Measurements from ENCODE around the gene TOP3B. TPM values are rescaled to one million over a fixed set of nuclear protein-coding genes. Genes with fewer than 3 reads are reported as not detected.

Gene TOP3B
- total RNA-seq, 1 donor from 2014 or later, result 24.8 TPM

GRCh38 chr22:21970800-21971617 lies 11.6 kb downstream of the TOP3B start:
- no peaks in the 10 kb centered on the region for H3K9me3 ChIP-seq
- no peaks in the 10 kb centered on the region for H3K4me1 ChIP-seq
- H3K27ac ChIP-seq, result no peak overlapping the region
- TF ChIP-seq, protein P1, sequence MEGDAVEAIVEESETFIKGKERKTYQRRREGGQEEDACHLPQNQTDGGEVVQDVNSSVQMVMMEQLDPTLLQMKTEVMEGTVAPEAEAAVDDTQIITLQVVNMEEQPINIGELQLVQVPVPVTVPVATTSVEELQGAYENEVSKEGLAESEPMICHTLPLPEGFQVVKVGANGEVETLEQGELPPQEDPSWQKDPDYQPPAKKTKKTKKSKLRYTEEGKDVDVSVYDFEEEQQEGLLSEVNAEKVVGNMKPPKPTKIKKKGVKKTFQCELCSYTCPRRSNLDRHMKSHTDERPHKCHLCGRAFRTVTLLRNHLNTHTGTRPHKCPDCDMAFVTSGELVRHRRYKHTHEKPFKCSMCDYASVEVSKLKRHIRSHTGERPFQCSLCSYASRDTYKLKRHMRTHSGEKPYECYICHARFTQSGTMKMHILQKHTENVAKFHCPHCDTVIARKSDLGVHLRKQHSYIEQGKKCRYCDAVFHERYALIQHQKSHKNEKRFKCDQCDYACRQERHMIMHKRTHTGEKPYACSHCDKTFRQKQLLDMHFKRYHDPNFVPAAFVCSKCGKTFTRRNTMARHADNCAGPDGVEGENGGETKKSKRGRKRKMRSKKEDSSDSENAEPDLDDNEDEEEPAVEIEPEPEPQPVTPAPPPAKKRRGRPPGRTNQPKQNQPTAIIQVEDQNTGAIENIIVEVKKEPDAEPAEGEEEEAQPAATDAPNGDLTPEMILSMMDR (IDR thresholded peaks at IDR 0.05), result no peak
- peaks cover 97% of the 10 kb centered on the region for H3K36me3 ChIP-seq
- no peaks in the 10 kb centered on the region for H3K27me3 ChIP-seq
- H3K4me3 ChIP-seq, result no peak overlapping the region
- no peak for DNase-seq
- intact Hi-C loops (cut with DNase I), result no loop called here
- ATAC-seq, result no peak

GRCh38 chr22:21970037-21970799 lies 12.4 kb downstream of the TOP3B start:
- DNase-seq (no peak), ATAC-seq (no peak)
- intact Hi-C loops (cut with DNase I), result no loop called here
- TF ChIP-seq, protein P1 (IDR thresholded peaks at IDR 0.05), result no peak
- Histone ChIP-seq H3K27ac (no peak overlapping the region), H3K36me3 (peaks cover 98% of the 10 kb centered on the region), H3K27me3 (no peaks in the 10 kb centered on the region), H3K4me1 (no peaks in the 10 kb centered on the region), H3K4me3 (no peak overlapping the region), H3K9me3 (no peaks in the 10 kb centered on the region)

GRCh38 chr22:21968452-21969129 lies 14.0 kb downstream of the TOP3B start:
- no peak for ATAC-seq
- intact Hi-C loops (cut with DNase I), result no loop called here

GRCh38 chr22:21967693-21968271 lies 14.8 kb downstream of the TOP3B start:
- Histone ChIP-seq H3K27ac (no peak overlapping the region), H3K4me3 (no peak overlapping the region), H3K4me1 (no peaks in the 10 kb centered on the region), H3K36me3 (peaks cover 97% of the 10 kb centered on the region), H3K27me3 (no peaks in the 10 kb centered on the region), H3K9me3 (no peaks in the 10 kb centered on the region)
- TF ChIP-seq, protein P1 (IDR thresholded peaks at IDR 0.05), result no peak
- DNase-seq, result no peak
- no peak for ATAC-seq
- intact Hi-C loops (cut with DNase I), result no loop called here

More at GRCh38 chr22:21968452-21969129, 14.0 kb downstream of the TOP3B start:
- Histone ChIP-seq H3K4me1 (no peaks in the 10 kb centered on the region), H3K27me3 (no peaks in the 10 kb centered on the region), H3K36me3 (peaks cover 98% of the 10 kb centered on the region), H3K4me3 (no peak overlapping the region), H3K9me3 (no peaks in the 10 kb centered on the region), H3K27ac (no peak overlapping the region)
- TF ChIP-seq, protein P1 (IDR thresholded peaks at IDR 0.05), result no peak
- DNase-seq, result no peak

All from upper lobe of right lung (tissue), 1 donor.